HG03196 (cell line): ENCODE data around the gene SLC25A21.
"Not testable (repeated sequence)": the region's sequence is repeated elsewhere in the genome, so short reads cannot be mapped to it uniquely, and the experiment has no call there.

Source experiments
- ATAC-seq: cut with Tn5 transposase; IDR thresholded peaks from one replicate; pipeline ENCODE4 v1.9.1; 2021; ENCODE audit not compliant: unreplicated experiment

SLC25A21 gene

GRCh38 chr14:36996133-36996856 is 176.1 kb downstream of the SLC25A21 start:
- no peak for ATAC-seq

GRCh38 chr14:36989806-36990205 is 182.6 kb downstream of the SLC25A21 start:
- ATAC-seq = no peak

- no peak for ATAC-seq
These were observed 183.4 kb downstream of the SLC25A21 start for GRCh38 chr14:36988989-36989388.

GRCh38 chr14:36988568-36988967 is 183.8 kb downstream of the SLC25A21 start:
- ATAC-seq = no peak

- ATAC-seq = no peak
These were observed 186.0 kb downstream of the SLC25A21 start for GRCh38 chr14:36986407-36986806.

- no peak for ATAC-seq
These were observed 190.4 kb downstream of the SLC25A21 start for GRCh38 chr14:36981832-36982529.

GRCh38 chr14:36980413-36980812 is 192.0 kb downstream of the SLC25A21 start:
- ATAC-seq = not testable (repeated sequence)

GRCh38 chr14:36979863-36980262 is 192.5 kb downstream of the SLC25A21 start:
- ATAC-seq = no peak

- no peak for ATAC-seq
These were observed 195.8 kb downstream of the SLC25A21 start for GRCh38 chr14:36976571-36977023.

- no peak for ATAC-seq
These were observed 196.6 kb downstream of the SLC25A21 start for GRCh38 chr14:36975834-36976233.

GRCh38 chr14:36974985-36975384 is 197.4 kb downstream of the SLC25A21 start:
- ATAC-seq = no peak

- no peak for ATAC-seq
These were observed 198.5 kb downstream of the SLC25A21 start for GRCh38 chr14:36973806-36974442.

- no peak for ATAC-seq
These were observed 201.0 kb downstream of the SLC25A21 start for GRCh38 chr14:36971263-36971855.

GRCh38 chr14:36967892-36968555 is 204.4 kb downstream of the SLC25A21 start:
- no peak for ATAC-seq

GRCh38 chr14:36955967-36956366 is 216.4 kb downstream of the SLC25A21 start:
- ATAC-seq = no peak

GRCh38 chr14:36955376-36955775 is 217.0 kb downstream of the SLC25A21 start:
- ATAC-seq = no peak

GRCh38 chr14:36952689-36953088 is 219.7 kb downstream of the SLC25A21 start:
- no peak for ATAC-seq

GRCh38 chr14:36951380-36951911 is 221.0 kb downstream of the SLC25A21 start:
- no peak for ATAC-seq

GRCh38 chr14:36950812-36951211 is 221.6 kb downstream of the SLC25A21 start:
- no peak for ATAC-seq

- no peak for ATAC-seq
These were observed 223.0 kb downstream of the SLC25A21 start for GRCh38 chr14:36949371-36949770.
